Parathyroid adenoma (tissue), 2 donors: ENCODE data around the gene EXD3.

ENCODE experiments used
- H2AFZ ChIP-seq: fragments of 300-600 bp; sonication (generic); one replicate; pipeline ENCODE4 v1.7.0; 2017; ENCODE audit warnings: antibody characterized with exemption, mild to moderate bottlenecking
- H3K27ac ChIP-seq: fragments of 300-600 bp; sonication (generic); one replicate; pipeline ENCODE4 v1.7.0; 2017
- H3K27me3 ChIP-seq: fragments of 300-600 bp; sonication (generic); one replicate; pipeline ENCODE4 v1.7.0; 2017; ENCODE audit warnings: low read length; ENCODE audit not compliant: control insufficient read depth, insufficient read depth
- H3K36me3 ChIP-seq: fragments of 300-600 bp; sonication (generic); one replicate; pipeline ENCODE4 v1.7.0; 2017; ENCODE audit warnings: low read length; ENCODE audit not compliant: control insufficient read depth, insufficient read depth
- H3K4me1 ChIP-seq: fragments of 300-600 bp; sonication (generic); one replicate; pipeline ENCODE4 v1.7.0; 2017; ENCODE audit warnings: control low read depth
- H3K4me2 ChIP-seq: fragments of 300-600 bp; sonication (generic); one replicate; pipeline ENCODE4 v1.7.0; 2017; ENCODE audit warnings: low read length
- H3K4me3 ChIP-seq: fragments of 300-600 bp; sonication (generic); one replicate; pipeline ENCODE4 v1.7.0; 2017; ENCODE audit warnings: low read depth, low read length
- H3K79me2 ChIP-seq: fragments of 300-600 bp; sonication (generic); one replicate; pipeline ENCODE4 v1.7.0; 2017; ENCODE audit warnings: control low read depth
- H3K9ac ChIP-seq: fragments of 300-600 bp; sonication (generic); one replicate; pipeline ENCODE4 v1.7.0; 2017; ENCODE audit warnings: mild to moderate bottlenecking
- H3K9me3 ChIP-seq: fragments of 300-600 bp; sonication (generic); one replicate; pipeline ENCODE4 v1.7.0; 2017; ENCODE audit warnings: low read length; ENCODE audit not compliant: control insufficient read depth
- CTCF ChIP-seq: fragments of 300-600 bp; sonication (generic); IDR thresholded peaks from one replicate; pipeline ENCODE4 v1.7.0; 2017; ENCODE audit warnings: antibody characterized with exemption, mild to moderate bottlenecking
- donor health status: primary hyperparathyroidism.

EXD3 gene

GRCh38 chr9:137271696-137272076 lies 151.3 kb downstream of the EXD3 start:
- Histone ChIP-seq H3K27me3 (no peaks in the 10 kb centered on the region), H3K27ac (no peak overlapping the region), H3K4me2 (no peak overlapping the region), H3K9ac (no peak overlapping the region), H3K9me3 (no peaks in the 10 kb centered on the region), H3K36me3 (no peaks in the 10 kb centered on the region), H3K4me3 (no peak overlapping the region), H2AFZ (no peak overlapping the region), H3K79me2 (no peaks in the 10 kb centered on the region), H3K4me1 (peaks cover 4% of the 10 kb centered on the region)
- no peak for TF ChIP-seq CTCF

- no peaks in the 10 kb centered on the region for H3K79me2 ChIP-seq
- H3K4me1 ChIP-seq = peaks cover 4% of the 10 kb centered on the region
- H2AFZ ChIP-seq = no peak overlapping the region
- H3K9me3 ChIP-seq = no peaks in the 10 kb centered on the region
- TF ChIP-seq CTCF = no peak
- no peak overlapping the region for H3K4me3 ChIP-seq
- H3K36me3 ChIP-seq = no peaks in the 10 kb centered on the region
- H3K9ac ChIP-seq = no peak overlapping the region
- no peaks in the 10 kb centered on the region for H3K27me3 ChIP-seq
- no peak overlapping the region for H3K27ac ChIP-seq
- no peak overlapping the region for H3K4me2 ChIP-seq
Measured at GRCh38 chr9:137270929-137271695, 151.8 kb downstream of the EXD3 start.

- peak overlapping the region; percentile 24 for H3K27ac ChIP-seq
- no peaks in the 10 kb centered on the region for H3K36me3 ChIP-seq
Measured at GRCh38 chr9:137269231-137269772, 153.7 kb downstream of the EXD3 start.

GRCh38 chr9:137268538-137269201 lies 154.3 kb downstream of the EXD3 start:
- H3K9me3 ChIP-seq = no peaks in the 10 kb centered on the region
- no peak overlapping the region for H2AFZ ChIP-seq
- no peak for TF ChIP-seq CTCF
- H3K4me1 ChIP-seq = peaks cover 4% of the 10 kb centered on the region
- H3K27me3 ChIP-seq = no peaks in the 10 kb centered on the region
- H3K36me3 ChIP-seq = no peaks in the 10 kb centered on the region
- H3K79me2 ChIP-seq = no peaks in the 10 kb centered on the region
- H3K4me2 ChIP-seq = peak overlapping the region; percentile 28
- peak overlapping the region; percentile 24 for H3K27ac ChIP-seq
- no peak overlapping the region for H3K9ac ChIP-seq
- no peak overlapping the region for H3K4me3 ChIP-seq

More at GRCh38 chr9:137269231-137269772, 153.7 kb downstream of the EXD3 start:
- no peak for TF ChIP-seq CTCF
- Histone ChIP-seq H3K4me3 (no peak overlapping the region), H3K27me3 (no peaks in the 10 kb centered on the region), H3K4me2 (peak overlapping the region; percentile 28), H3K9ac (no peak overlapping the region), H3K4me1 (peaks cover 4% of the 10 kb centered on the region), H3K9me3 (no peaks in the 10 kb centered on the region), H3K79me2 (no peaks in the 10 kb centered on the region), H2AFZ (no peak overlapping the region)
